Ishikawa (cell line): ENCODE measurements around the gene ROR1.

Experiments used
- CEBPB ChIP-seq: IDR thresholded peaks from 2 replicates; pipeline ENCODE4 v1.6.1; 2012
- CREB1 ChIP-seq: IDR thresholded peaks from 2 replicates; pipeline ENCODE4 v1.6.1; 2012; ENCODE audit warnings: low read depth
- EGR1 ChIP-seq: IDR thresholded peaks from 2 replicates; pipeline ENCODE4 v1.6.1; 2012
- EP300 ChIP-seq: IDR thresholded peaks from 2 replicates; pipeline ENCODE4 v1.6.1; 2012; ENCODE audit warnings: borderline replicate concordance
- FOXM1 ChIP-seq: IDR thresholded peaks from 2 replicates; pipeline ENCODE4 v1.6.1; 2012; ENCODE audit warnings: low read depth, borderline replicate concordance
- MAX ChIP-seq: IDR thresholded peaks from 2 replicates; pipeline ENCODE4 v1.6.1; 2012
- NFIC ChIP-seq: IDR thresholded peaks from 2 replicates; pipeline ENCODE4 v1.6.1; 2012
- RAD21 ChIP-seq: IDR thresholded peaks from 2 replicates; pipeline ENCODE4 v1.6.1; 2012; ENCODE audit warnings: low read depth
- TAF1 ChIP-seq: IDR thresholded peaks from 2 replicates; pipeline ENCODE4 v1.6.1; 2012; ENCODE audit warnings: low read depth, mild to moderate bottlenecking
- TCF12 ChIP-seq: IDR thresholded peaks from 2 replicates; pipeline ENCODE4 v1.6.1; 2012; ENCODE audit warnings: low read depth
- TEAD4 ChIP-seq: IDR thresholded peaks from 2 replicates; pipeline ENCODE4 v1.6.1; 2012
- USF1 ChIP-seq: IDR thresholded peaks from 2 replicates; pipeline ENCODE4 v1.6.1; 2012
- YY1 ChIP-seq: IDR thresholded peaks from 2 replicates; pipeline ENCODE4 v1.6.1; 2012; ENCODE audit warnings: low read depth
- ZBTB7A ChIP-seq: IDR thresholded peaks from 2 replicates; pipeline ENCODE4 v1.6.1; 2012; ENCODE audit warnings: low read depth
- TF ChIP-seq, protein P1 (sequence below): IDR thresholded peaks from 2 replicates; pipeline ENCODE4 v1.6.1; 2012; ENCODE audit warnings: low read depth, mild to moderate bottlenecking

ROR1 gene

GRCh38 chr1:64077281-64077940, 303.6 kb downstream of the ROR1 start:
- TF ChIP-seq MAX (no peak), YY1 (no peak), CREB1 (no peak), EP300 (no peak), ZBTB7A (no peak), NFIC (no peak)

GRCh38 chr1:64080941-64081562, 307.2 kb downstream of the ROR1 start:
- TF ChIP-seq RAD21 (no peak), FOXM1 (no peak), TAF1 (no peak), YY1 (no peak), TCF12 (no peak), CREB1 (no peak), MAX (no peak), CEBPB (no peak), TEAD4 (no peak), EP300 (no peak), NFIC (no peak), USF1 (no peak), EGR1 (no peak), ZBTB7A (no peak)
- TF ChIP-seq, protein P1, sequence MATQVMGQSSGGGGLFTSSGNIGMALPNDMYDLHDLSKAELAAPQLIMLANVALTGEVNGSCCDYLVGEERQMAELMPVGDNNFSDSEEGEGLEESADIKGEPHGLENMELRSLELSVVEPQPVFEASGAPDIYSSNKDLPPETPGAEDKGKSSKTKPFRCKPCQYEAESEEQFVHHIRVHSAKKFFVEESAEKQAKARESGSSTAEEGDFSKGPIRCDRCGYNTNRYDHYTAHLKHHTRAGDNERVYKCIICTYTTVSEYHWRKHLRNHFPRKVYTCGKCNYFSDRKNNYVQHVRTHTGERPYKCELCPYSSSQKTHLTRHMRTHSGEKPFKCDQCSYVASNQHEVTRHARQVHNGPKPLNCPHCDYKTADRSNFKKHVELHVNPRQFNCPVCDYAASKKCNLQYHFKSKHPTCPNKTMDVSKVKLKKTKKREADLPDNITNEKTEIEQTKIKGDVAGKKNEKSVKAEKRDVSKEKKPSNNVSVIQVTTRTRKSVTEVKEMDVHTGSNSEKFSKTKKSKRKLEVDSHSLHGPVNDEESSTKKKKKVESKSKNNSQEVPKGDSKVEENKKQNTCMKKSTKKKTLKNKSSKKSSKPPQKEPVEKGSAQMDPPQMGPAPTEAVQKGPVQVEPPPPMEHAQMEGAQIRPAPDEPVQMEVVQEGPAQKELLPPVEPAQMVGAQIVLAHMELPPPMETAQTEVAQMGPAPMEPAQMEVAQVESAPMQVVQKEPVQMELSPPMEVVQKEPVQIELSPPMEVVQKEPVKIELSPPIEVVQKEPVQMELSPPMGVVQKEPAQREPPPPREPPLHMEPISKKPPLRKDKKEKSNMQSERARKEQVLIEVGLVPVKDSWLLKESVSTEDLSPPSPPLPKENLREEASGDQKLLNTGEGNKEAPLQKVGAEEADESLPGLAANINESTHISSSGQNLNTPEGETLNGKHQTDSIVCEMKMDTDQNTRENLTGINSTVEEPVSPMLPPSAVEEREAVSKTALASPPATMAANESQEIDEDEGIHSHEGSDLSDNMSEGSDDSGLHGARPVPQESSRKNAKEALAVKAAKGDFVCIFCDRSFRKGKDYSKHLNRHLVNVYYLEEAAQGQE, result no peak

GRCh38 chr1:64082459-64082858, 308.6 kb downstream of the ROR1 start:
- TF ChIP-seq ZBTB7A, result no peak
- TF ChIP-seq MAX, result no peak
- no peak for TF ChIP-seq RAD21
- TF ChIP-seq CREB1, result no peak
- no peak for TF ChIP-seq EP300
- TF ChIP-seq YY1, result no peak
- TF ChIP-seq, protein P1, result no peak

GRCh38 chr1:64084451-64084850, 310.6 kb downstream of the ROR1 start:
- no peak for TF ChIP-seq RAD21
- TF ChIP-seq TCF12, result no peak
- TF ChIP-seq, protein P1, result no peak
- no peak for TF ChIP-seq CEBPB
- TF ChIP-seq YY1, result no peak

GRCh38 chr1:64087768-64088167, 314.0 kb downstream of the ROR1 start:
- no peak for TF ChIP-seq EGR1
- no peak for TF ChIP-seq CEBPB
- TF ChIP-seq NFIC, result no peak
- no peak for TF ChIP-seq RAD21
